ENCODE data around the gene NCOA6.

NCOA6 gene

GRCh38 chr20:34743039-34743438 lies 82.4 kb downstream of the NCOA6 start:
- peaks cover 71% of the 10 kb centered on the region for H3K36me3 ChIP-seq (ENCODE audit: insufficient read depth, low read length)
- no peak for TF ChIP-seq EZH2 (IDR thresholded peaks at IDR 0.05; ENCODE audit: borderline replicate concordance, low read length)
- TF ChIP-seq, protein P1, sequence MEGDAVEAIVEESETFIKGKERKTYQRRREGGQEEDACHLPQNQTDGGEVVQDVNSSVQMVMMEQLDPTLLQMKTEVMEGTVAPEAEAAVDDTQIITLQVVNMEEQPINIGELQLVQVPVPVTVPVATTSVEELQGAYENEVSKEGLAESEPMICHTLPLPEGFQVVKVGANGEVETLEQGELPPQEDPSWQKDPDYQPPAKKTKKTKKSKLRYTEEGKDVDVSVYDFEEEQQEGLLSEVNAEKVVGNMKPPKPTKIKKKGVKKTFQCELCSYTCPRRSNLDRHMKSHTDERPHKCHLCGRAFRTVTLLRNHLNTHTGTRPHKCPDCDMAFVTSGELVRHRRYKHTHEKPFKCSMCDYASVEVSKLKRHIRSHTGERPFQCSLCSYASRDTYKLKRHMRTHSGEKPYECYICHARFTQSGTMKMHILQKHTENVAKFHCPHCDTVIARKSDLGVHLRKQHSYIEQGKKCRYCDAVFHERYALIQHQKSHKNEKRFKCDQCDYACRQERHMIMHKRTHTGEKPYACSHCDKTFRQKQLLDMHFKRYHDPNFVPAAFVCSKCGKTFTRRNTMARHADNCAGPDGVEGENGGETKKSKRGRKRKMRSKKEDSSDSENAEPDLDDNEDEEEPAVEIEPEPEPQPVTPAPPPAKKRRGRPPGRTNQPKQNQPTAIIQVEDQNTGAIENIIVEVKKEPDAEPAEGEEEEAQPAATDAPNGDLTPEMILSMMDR (IDR thresholded peaks at IDR 0.05; ENCODE audit: low read length): no peak
- no peaks in the 10 kb centered on the region for H3K9me3 ChIP-seq (ENCODE audit: low read length)

DNA sequence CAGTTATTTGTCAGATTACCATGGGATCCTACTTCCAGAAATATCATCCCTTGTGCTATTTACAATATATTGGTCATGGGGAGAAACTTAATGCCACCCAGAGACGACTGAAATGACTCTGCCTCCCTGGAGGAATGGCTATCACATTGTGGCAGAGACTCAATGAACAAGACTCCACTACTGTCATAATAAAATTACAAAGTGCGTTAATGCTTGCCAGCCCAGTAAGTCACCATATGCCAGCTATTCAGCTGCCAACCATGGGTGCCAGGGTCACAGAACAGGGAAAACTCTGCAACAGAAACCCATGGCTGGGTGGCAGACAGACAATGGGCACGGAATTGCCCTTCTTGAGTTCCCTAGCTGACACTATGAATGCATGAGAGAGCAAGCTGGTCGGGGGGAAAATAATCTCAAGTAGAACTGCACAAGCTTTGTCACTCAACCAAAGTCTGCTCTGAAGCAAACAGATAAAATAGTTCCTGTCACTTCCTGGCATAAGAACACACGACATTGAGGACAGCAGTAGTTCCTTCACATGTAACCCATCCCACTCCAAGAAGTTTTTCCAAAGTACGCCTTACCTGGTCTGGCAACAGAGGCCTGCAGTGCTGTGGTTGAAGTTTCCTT lies 89.2 kb downstream of the NCOA6 start:
- Histone ChIP-seq H3K36me3 (ENCODE audit: insufficient read depth, low read length) (peaks cover 21% of the 10 kb centered on the region; the same call in 1 of the 2 replicates), H3K79me2 (ENCODE audit: insufficient read depth, low read length) (no peaks in the 10 kb centered on the region), H3F3A (ENCODE audit: insufficient read depth, low read length) (no peaks in the 10 kb centered on the region), H3K9me3 (ENCODE audit: low read length) (no peaks in the 10 kb centered on the region), H3K4me2 (ENCODE audit: low read length) (no peak overlapping the region), H3K27me3 (ENCODE audit: insufficient read depth, low read length) (no peaks in the 10 kb centered on the region), H3K4me1 (ENCODE audit: insufficient read depth, low read length, severe bottlenecking) (no peaks in the 10 kb centered on the region), H3K4me3 (ENCODE audit: low read depth, low read length, poor library complexity, severe bottlenecking) (no peak overlapping the region), H2AFZ (ENCODE audit: low read length) (no peak overlapping the region), H4K20me1 (ENCODE audit: insufficient read depth, low read length) (no peaks in the 10 kb centered on the region), H3K9ac (ENCODE audit: low read length) (no peak overlapping the region), H3K27ac (ENCODE audit: low read depth, low read length, poor library complexity, severe bottlenecking) (no peak overlapping the region), H3K9me2 (ENCODE audit: low read depth, low read length) (no peaks in the 10 kb centered on the region)
- TF ChIP-seq, protein P1 (IDR thresholded peaks at IDR 0.05; ENCODE audit: low read length): no peak
- no peak for TF ChIP-seq EZH2 (IDR thresholded peaks at IDR 0.05; ENCODE audit: borderline replicate concordance, low read length)

More at GRCh38 chr20:34743039-34743438, 82.4 kb downstream of the NCOA6 start:
- H4K20me1 ChIP-seq (ENCODE audit: insufficient read depth, low read length): no peaks in the 10 kb centered on the region
- no peak overlapping the region for H2AFZ ChIP-seq (ENCODE audit: low read length)
- H3K27ac ChIP-seq (ENCODE audit: low read depth, low read length, poor library complexity, severe bottlenecking): no peak overlapping the region
- H3F3A ChIP-seq (ENCODE audit: insufficient read depth, low read length): no peaks in the 10 kb centered on the region
- no peaks in the 10 kb centered on the region for H3K9me2 ChIP-seq (ENCODE audit: low read depth, low read length)
- H3K4me1 ChIP-seq (ENCODE audit: insufficient read depth, low read length, severe bottlenecking): no peaks in the 10 kb centered on the region
- no peak overlapping the region for H3K4me2 ChIP-seq (ENCODE audit: low read length)
- no peaks in the 10 kb centered on the region for H3K27me3 ChIP-seq (ENCODE audit: insufficient read depth, low read length)
- H3K9ac ChIP-seq (ENCODE audit: low read length): no peak overlapping the region
- H3K4me3 ChIP-seq (ENCODE audit: low read depth, low read length, poor library complexity, severe bottlenecking): no peak overlapping the region
- no peaks in the 10 kb centered on the region for H3K79me2 ChIP-seq (ENCODE audit: insufficient read depth, low read length)

GRCh38 chr20:34732523-34732922 lies 92.9 kb downstream of the NCOA6 start:
- Histone ChIP-seq H3K9ac (ENCODE audit: low read length) (no peak overlapping the region), H2AFZ (ENCODE audit: low read length) (no peak overlapping the region), H3K27me3 (ENCODE audit: insufficient read depth, low read length) (no peaks in the 10 kb centered on the region), H3K36me3 (ENCODE audit: insufficient read depth, low read length) (peaks cover 11% of the 10 kb centered on the region; the same call in 1 of the 2 replicates), H3K4me1 (ENCODE audit: insufficient read depth, low read length, severe bottlenecking) (no peaks in the 10 kb centered on the region), H3K9me3 (ENCODE audit: low read length) (no peaks in the 10 kb centered on the region), H3K4me2 (ENCODE audit: low read length) (no peak overlapping the region), H3K4me3 (ENCODE audit: low read depth, low read length, poor library complexity, severe bottlenecking) (no peak overlapping the region), H3K27ac (ENCODE audit: low read depth, low read length, poor library complexity, severe bottlenecking) (no peak overlapping the region), H3F3A (ENCODE audit: insufficient read depth, low read length) (no peaks in the 10 kb centered on the region), H3K79me2 (ENCODE audit: insufficient read depth, low read length) (no peaks in the 10 kb centered on the region), H3K9me2 (ENCODE audit: low read depth, low read length) (no peaks in the 10 kb centered on the region), H4K20me1 (ENCODE audit: insufficient read depth, low read length) (no peaks in the 10 kb centered on the region)
- TF ChIP-seq, protein P1 (IDR thresholded peaks at IDR 0.05; ENCODE audit: low read length): no peak
- TF ChIP-seq EZH2 (IDR thresholded peaks at IDR 0.05; ENCODE audit: borderline replicate concordance, low read length): no peak
